Activated T-cell treated with anti-CD3 and anti-CD28 coated beads, Interleukin-2, amount 50 U/mL, for 48 hours (primary cell): ENCODE results near the gene IL18RAP.

Source experiments
- DNase-seq, 2 experiments: peaks; one replicate each; pipeline ENCODE4 v3.0.0-alpha.2; 2020

The IL18RAP gene

GRCh38 chr2:102423368-102423767, 408 bp downstream of the IL18RAP start:
- no peak for DNase-seq

DNA sequence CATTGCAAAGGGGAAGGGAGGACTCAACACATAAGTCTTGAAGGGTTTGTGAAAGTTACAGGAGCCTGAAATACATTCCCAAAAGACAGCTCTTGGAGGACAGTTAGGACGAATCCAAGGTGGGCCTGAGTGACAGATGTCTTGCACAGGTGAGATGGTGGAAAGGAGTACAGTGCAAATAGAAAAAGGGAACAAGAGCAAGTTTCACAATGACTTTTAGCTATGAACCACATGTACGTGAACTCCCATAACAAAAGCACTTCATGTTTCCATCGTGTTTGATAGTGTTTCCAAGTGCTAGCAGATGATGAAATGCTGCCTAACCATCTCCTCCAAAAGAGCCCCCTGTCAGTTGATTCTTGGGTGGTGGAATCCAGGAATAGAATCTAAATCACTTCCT, 1.8 kb downstream of the IL18RAP start:
- no peak for DNase-seq

- DNase-seq = no peak
Measured at GRCh38 chr2:102425441-102426132, 2.6 kb downstream of the IL18RAP start.

DNA sequence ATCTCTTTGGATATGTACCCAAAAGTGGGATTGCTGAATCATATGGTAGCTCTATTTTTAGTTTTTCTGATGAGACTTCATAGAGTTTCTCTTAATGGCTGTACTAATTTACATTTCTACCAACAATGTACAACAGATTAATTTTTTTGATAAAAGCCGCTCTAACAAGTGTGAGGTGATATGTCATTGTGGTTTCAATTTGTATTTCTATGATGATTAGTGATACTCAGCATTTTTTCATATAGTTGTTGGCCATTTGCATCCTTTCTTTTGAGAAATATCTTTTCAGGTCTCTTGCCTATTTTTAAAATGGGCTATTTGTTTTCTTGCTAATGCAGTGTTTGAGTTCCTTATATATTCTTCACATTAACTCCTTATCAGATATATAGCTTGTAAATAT, 4.3 kb downstream of the IL18RAP start:
- no peak for DNase-seq

DNA sequence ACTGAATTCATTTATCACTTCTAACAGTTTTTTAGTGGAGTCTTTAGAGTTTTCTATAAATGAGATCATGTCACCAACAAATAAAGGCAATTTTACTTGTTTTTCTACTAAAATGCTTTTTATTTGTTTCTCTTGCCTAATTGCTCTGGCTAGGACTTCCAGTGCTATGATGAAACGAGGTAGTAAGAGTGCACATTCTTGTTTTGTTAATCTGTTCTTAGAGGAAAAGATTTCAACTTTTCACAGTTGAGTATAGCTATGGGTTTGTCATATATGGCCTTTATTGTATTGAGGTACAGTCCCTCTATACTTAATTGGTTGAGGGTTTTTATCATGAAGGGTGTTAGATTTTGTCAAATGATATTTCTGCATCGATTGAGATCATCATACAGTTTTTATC, 5.6 kb downstream of the IL18RAP start:
- DNase-seq = no peak

DNA sequence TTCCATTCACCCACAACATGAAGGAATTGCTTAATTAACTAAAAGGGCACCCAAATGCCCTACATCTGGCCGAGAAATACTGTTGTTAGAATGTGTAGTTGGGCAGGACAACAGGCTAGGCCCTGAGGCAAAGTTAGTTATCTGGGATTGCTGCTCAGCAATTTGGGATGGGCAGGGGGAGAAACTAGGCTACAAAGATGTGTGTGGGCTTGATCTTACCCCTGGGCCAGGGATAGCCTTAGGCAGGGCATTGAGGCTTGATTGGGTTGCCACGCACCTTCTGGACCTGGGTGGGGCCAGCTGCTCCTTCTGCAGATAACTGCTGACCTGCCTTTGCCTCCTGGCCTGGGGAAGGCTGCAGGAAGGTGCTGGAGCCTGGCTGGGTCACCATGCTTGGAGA, 9.4 kb downstream of the IL18RAP start:
- no peak for DNase-seq

DNA sequence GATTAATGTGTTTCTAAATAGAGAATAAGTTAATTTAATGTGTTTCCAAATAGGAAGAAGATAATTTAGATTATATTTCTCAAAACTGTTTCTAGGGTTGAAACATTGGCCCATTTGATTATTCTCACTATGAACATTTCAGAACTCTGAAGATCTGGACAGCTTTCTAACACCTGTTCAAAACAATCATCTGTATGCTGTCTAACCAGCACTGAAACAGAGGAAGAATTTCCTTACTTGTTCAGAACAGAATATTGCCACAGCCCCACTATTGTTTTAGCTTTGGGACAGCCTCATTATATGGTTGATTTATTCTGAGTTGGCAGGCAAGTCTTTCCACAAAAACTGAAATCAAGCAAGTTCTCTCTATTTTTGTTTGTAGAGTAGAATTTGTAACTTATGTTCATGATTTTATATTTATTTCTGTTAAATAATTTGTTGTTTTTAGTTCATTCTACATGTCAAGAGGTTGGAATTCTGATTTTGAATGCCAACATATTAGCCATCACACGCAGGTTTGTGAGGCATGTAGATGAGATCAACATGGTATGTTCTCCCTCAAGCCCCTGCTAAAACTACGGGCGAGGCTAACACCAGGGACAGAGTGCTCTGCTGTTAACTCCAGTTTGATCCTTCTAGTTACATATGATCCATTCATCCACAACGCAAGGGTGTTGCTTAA, 11.2 kb downstream of the IL18RAP start:
- DNase-seq = no peak

- no peak for DNase-seq
Measured at GRCh38 chr2:102434655-102435381, 11.9 kb downstream of the IL18RAP start.

- no peak for DNase-seq
Measured at GRCh38 chr2:102435741-102436140, 12.8 kb downstream of the IL18RAP start.

- peak; percentile 33 to 40 for DNase-seq
Measured at GRCh38 chr2:102436323-102436722, 13.4 kb downstream of the IL18RAP start.

DNA sequence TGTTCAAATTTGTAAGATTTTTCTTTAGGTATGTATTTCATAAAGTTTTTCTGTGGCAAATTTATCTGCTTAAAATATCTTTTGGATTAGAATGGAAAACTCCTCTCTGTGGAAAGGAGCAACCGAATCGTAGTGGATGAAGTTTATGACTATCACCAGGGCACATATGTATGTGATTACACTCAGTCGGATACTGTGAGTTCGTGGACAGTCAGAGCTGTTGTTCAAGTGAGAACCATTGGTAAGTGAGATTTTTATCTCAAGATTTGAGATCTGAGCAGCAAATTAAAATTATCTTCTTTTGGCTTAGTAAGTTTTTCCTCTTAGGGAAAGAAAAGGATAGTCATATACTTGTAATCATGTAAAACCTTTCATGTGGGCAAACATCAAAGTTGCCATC, 14.2 kb downstream of the IL18RAP start:
- no peak for DNase-seq

DNA sequence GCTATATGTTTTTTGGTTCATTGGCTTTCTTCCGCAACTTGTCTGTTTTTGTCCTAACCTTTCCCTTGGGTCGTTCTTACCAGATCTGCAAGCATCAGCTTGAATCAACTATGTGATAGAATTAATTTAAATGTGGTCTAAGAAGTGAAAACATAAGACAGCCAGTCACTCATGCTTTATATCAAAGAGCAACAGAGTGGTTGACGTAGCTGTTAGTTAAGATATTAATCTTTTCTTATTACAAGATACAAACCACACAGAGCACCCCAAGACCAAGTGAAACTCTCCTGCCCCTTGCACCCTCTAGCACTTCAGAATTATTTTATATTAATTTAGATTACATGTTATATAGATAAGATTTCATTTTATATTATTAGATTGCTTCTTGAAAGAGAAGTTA, 15.2 kb downstream of the IL18RAP start:
- DNase-seq = no peak

DNA sequence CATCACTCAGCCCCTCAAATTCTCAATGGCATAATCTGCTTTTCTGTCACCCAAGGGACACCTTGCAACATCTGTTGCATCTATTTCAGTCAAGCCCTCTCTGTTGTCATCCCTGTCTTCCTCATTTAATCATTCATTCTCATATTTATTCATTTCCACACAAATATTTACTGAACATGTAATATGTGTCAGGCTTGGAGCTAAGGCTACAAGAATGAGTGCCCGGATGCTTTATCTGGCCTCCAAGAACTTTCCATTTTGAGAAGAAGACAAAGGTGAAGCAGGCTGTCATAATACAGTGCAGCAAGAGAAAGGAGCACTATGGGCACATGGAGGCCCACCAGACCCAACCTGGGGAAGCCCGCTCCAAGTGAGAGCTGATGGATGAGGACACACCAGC, 15.6 kb downstream of the IL18RAP start:
- no peak for DNase-seq

DNA sequence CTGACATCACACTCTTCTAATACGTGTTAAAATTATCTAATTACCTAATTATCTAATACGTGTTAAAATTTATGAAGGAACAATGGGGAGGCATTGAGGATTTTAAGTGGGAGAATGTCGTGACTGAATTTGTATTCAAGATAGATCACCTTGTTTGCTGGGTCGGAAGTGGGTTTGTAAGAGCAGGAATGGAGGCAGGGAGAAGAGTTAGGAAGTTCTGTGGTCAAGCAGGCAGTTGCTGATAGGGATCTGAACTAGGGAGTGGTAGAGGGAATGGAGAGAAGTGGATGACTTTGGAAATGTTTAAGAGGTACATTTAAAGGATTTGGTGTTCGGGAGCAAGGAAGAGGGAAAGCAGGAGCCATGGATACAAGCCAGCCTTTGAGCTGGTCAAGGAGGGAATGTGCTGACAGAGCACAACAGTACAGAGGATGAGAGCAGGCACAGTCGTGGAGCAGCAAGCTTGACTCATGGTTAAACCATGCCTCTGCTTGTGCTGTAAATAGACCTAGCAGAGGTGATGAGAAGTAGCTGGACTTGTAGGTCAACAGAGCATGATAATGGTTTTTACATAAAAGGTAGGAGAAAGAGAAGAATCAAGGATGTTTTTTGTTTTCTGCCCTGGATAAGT, 16.2 kb downstream of the IL18RAP start:
- no peak for DNase-seq

DNA sequence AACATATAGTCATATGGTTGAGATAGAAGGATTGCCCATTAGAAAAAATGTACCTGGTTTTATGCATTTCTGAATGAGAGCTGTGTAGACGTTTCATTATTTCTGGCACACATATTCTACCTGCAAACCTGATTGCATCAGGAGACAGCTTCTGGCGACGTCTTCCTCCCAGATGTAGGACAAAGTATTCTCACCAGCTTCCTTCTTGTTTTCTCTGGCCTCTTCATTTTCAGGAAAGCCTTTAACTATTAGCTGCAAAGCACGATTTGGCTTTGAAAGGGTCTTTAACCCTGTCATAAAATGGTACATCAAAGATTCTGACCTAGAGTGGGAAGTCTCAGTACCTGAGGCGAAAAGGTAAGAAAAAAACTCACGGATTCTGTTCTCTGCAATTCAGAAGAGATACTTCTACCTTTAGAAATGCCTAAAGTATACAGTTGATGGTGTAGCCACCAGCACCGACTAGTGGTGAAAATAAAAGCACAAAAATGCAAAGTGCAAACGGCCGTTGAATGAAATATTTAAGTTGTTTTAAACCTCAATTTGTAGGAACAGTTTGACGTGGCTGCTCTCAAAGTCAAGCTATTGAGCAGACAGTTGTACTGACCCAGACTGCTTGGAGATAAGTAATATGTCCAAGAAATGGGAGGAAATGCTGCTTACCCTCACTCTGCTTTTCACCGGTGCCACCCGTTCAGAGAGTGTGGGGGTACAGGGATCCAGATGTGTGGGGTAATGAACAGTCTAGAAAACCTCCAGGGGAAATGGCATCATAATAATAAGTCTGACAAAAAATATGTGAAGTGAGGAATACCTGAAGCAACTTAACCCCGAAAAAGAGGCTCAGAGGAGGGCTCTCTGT, 20.2 kb downstream of the IL18RAP start:
- DNase-seq = peak; percentile 47 to 54

DNA sequence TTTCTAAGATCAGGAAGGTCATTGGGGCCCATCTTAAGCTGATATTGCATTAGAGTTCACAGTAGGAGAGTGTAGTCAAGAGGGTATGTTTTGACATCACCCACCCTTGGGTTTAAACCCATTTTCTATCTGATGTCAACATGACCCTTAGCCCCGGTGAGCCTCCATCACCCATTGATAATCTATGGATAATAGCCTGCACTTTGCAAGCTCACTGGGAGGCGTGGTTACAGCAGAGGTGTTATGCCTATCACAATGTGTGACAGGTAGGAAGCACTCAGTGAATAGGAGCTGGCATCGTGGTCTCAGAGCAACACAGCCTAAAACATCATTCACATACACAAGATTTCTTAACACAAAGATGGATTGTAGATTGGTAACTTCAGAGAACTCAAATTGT, 21.3 kb downstream of the IL18RAP start:
- no peak for DNase-seq

- no peak for DNase-seq
Measured at GRCh38 chr2:102446936-102447335, 24.0 kb downstream of the IL18RAP start.

GRCh38 chr2:102449370-102449974, 26.5 kb downstream of the IL18RAP start:
- peak; percentile 75 to 79 for DNase-seq

GRCh38 chr2:102451968-102452367, 29.0 kb downstream of the IL18RAP start:
- no peak for DNase-seq

- no peak for DNase-seq
Measured at GRCh38 chr2:102453501-102453900, 30.5 kb downstream of the IL18RAP start.

DNA sequence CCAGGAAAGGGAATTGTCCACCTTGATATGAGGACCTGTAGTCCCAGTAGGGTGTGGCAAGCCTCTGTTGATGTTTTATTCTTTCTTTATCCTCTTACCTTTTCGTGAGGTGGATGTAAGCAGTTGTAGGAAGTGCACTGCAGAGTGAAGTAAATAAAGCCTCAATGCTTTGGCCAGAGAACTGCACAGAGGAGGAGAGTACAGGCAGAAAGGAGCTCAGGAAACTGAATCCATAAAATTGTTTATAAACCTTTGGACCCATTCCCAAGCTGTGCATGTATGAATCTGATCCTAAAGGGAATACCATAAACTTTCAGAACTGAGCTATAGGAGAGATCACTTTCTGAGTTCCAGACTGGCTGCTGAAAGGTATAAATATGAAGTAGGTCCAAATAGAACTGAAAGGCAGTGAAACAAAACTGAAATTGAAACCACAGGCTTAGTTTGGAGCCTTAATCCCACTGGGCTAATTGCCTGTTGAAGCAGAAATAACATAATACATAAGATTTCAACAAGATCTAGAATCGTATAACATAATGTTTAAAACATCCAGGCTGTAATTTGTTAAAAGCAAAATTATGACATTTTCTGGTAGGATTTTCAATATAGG, 32.2 kb downstream of the IL18RAP start:
- no peak for DNase-seq

GRCh38 chr2:102460467-102460866, 37.5 kb downstream of the IL18RAP start:
- no peak for DNase-seq
